PC-3 (cell line): ENCODE data around the gene TRH. TPM values are rescaled to one million over a fixed set of nuclear protein-coding genes. Genes with fewer than 3 reads are reported as not detected.
A peak's percentile ranks its signal among the peaks of the same experiment; 100 is the strongest.
"Not testable (repeated sequence)": the region's sequence is repeated elsewhere in the genome, so short reads cannot be mapped to it uniquely, and the experiment has no call there.

Experiments
- ATAC-seq: fragments of 200-7000 bp; cut with Tn5 transposase; 2 replicates; pipeline ENCODE4 v1.9.1; 2020; ENCODE audit warnings: mild to moderate bottlenecking, moderate library complexity
- BruUV-seq: library from RNA; stranded (reverse); fragments of 400-500 nt; replicated peaks from 2 replicates; lab custom pipeline; 2021; lab: Mats Ljungman, UMichigan
- CTCF ChIA-PET: fragments of 300-600 bp; sonication (Branson Sonifier 250); formaldehyde crosslinking; loops from one replicate; lab custom pipeline; 2022; ENCODE audit warnings: antibody characterized with exemption; lab: Charles Lee
- POLR2A ChIA-PET: fragments of 300-600 bp; sonication (Branson Sonifier 250); formaldehyde crosslinking; loops from one replicate; lab custom pipeline; 2022; ENCODE audit warnings: antibody characterized with exemption; ENCODE audit not compliant: unreplicated experiment; lab: Charles Lee
- DNase-seq: peaks from one replicate; pipeline ENCODE4 v3.0.0-alpha.2; 2015
- H2AFZ ChIP-seq: fragments of 300-600 bp; sonication (generic); 2 replicates; pipeline ENCODE4 v1.6.0; 2016; ENCODE audit warnings: antibody characterized with exemption, low read length
- H3F3A ChIP-seq: fragments of 300-600 bp; sonication (generic); one replicate; pipeline ENCODE4 v1.6.0; 2017; ENCODE audit warnings: antibody characterized with exemption, low read length, control low read depth, mild to moderate bottlenecking; ENCODE audit not compliant: unreplicated experiment
- H3K27ac ChIP-seq: fragments of 300-600 bp; sonication (generic); 2 replicates; pipeline ENCODE4 v1.5.1; 2016; ENCODE audit warnings: mild to moderate bottlenecking, low read length
- H3K27me3 ChIP-seq: fragments of 300-600 bp; sonication (generic); 2 replicates; pipeline ENCODE4 v1.6.1; 2016; ENCODE audit warnings: low read length, mixed read lengths
- H3K36me3 ChIP-seq: fragments of 300-600 bp; sonication (generic); 2 replicates; pipeline ENCODE4 v1.6.1; 2016; ENCODE audit warnings: low read depth, mixed run types, low read length, mixed read lengths
- H3K4me1 ChIP-seq: fragments of 300-600 bp; sonication (generic); 2 replicates; pipeline ENCODE4 v1.5.1; 2016; ENCODE audit warnings: low read length; ENCODE audit not compliant: insufficient read depth
- H3K4me2 ChIP-seq: fragments of 300-600 bp; sonication (generic); 2 replicates; pipeline ENCODE4 v1.6.0; 2016; ENCODE audit warnings: low read length
- H3K4me3 ChIP-seq: fragments of 300-600 bp; sonication (generic); 2 replicates; pipeline ENCODE4 v1.5.1; 2016; ENCODE audit warnings: mild to moderate bottlenecking, low read length, mixed read lengths
- H3K79me2 ChIP-seq: fragments of 300-600 bp; sonication (generic); 2 replicates; pipeline ENCODE4 v1.6.1; 2017; ENCODE audit warnings: low read length, mixed read lengths
- H3K9ac ChIP-seq: fragments of 300-600 bp; sonication (generic); 2 replicates; pipeline ENCODE4 v1.6.0; 2016; ENCODE audit warnings: mild to moderate bottlenecking, low read length
- H3K9me2 ChIP-seq: fragments of 300-600 bp; sonication (generic); replicated peaks from 2 replicates; pipeline ENCODE4 v1.6.1; 2016; ENCODE audit warnings: mixed run types, low read length, mixed read lengths
- H3K9me3 ChIP-seq: fragments of 300-600 bp; sonication (generic); 2 replicates; pipeline ENCODE4 v1.6.1; 2016; ENCODE audit warnings: low read length, mixed read lengths
- H4K20me1 ChIP-seq: fragments of 300-600 bp; sonication (generic); 2 replicates; pipeline ENCODE4 v1.6.1; 2016; ENCODE audit warnings: low read length, mixed read lengths
- CTCF ChIP-seq: fragments of 300-600 bp; sonication (generic); conservative IDR thresholded peaks from 2 replicates; pipeline ENCODE4 v1.5.1; 2017; ENCODE audit warnings: antibody characterized with exemption, low read depth, mild to moderate bottlenecking, low read length
- EZH2 ChIP-seq: fragments of 300-600 bp; sonication (generic); IDR thresholded peaks from one replicate; pipeline ENCODE4 v1.6.1; 2017; ENCODE audit warnings: antibody characterized with exemption, mild to moderate bottlenecking, low read length; ENCODE audit not compliant: unreplicated experiment
- EZH2phosphoT487 ChIP-seq: fragments of 300-600 bp; sonication (generic); IDR thresholded peaks from 2 replicates; pipeline ENCODE4 v1.6.1; 2018; ENCODE audit warnings: mild to moderate bottlenecking, antibody characterized with exemption, low read length, borderline replicate concordance
- intact Hi-C: fragments of 100-400 bp; cut with micrococcal nuclease; formaldehyde crosslinking; loops from 2 replicates; pipeline ENCODE4 v1.9.0; 2023
- total RNA-seq: library from RNA; depleted of rRNA; stranded (reverse); fragments of >200 nt; gene quantifications from 2 replicates; pipeline ENCODE4 v1.2.3, GENCODE V29; 2014

TRH gene
- total RNA-seq, 1 experiment from 2014 or later: not detected

GRCh38 chr3:130002666-130003598 lies 28.4 kb downstream of the TRH start:
- ATAC-seq: peak; percentile 84
- H3K27me3 ChIP-seq, H3K79me2 ChIP-seq, H3K9me3 ChIP-seq, H3K9me2 ChIP-seq, H3K4me1 ChIP-seq, H4K20me1 ChIP-seq, BruUV-seq, H3F3A ChIP-seq, CTCF ChIA-PET, H3K36me3 ChIP-seq, H3K27ac ChIP-seq, POLR2A ChIA-PET, H3K9ac ChIP-seq: not testable (repeated sequence)
- Histone ChIP-seq H3K4me3 (peak overlapping the region; percentile 46), H2AFZ (0 out of 2 replicates have a peak overlapping the region, but pooled peaks have one; percentile 59), H3K4me2 (peak overlapping the region; percentile 65)
- intact Hi-C loops: loop anchor here (5.0 to 10.0 kb wide), 2 partner anchors 61 to 378 kb away; no protein-coding TSS in a partner anchor
- peak; percentile 51 for DNase-seq

- Histone ChIP-seq H3F3A (no peaks in the 10 kb centered on the region), H3K4me2 (no peak overlapping the region), H3K9me2 (no peaks in the 10 kb centered on the region), H3K4me3 (no peak overlapping the region), H3K4me1 (no peaks in the 10 kb centered on the region), H4K20me1 (no peaks in the 10 kb centered on the region), H3K36me3 (no peaks in the 10 kb centered on the region), H3K9ac (no peak overlapping the region), H3K9me3 (no peaks in the 10 kb centered on the region), H3K27me3 (no peaks in the 10 kb centered on the region), H2AFZ (no peak overlapping the region), H3K27ac (no peak overlapping the region), H3K79me2 (no peaks in the 10 kb centered on the region)
- TF ChIP-seq EZH2 (no peak), EZH2phosphoT487 (no peak), CTCF (no peak)
- intact Hi-C loops: no loop called here
- no TSS peak for BruUV-seq
- ATAC-seq (no peak), DNase-seq (no peak)
- ChIA-PET CTCF (no interaction called here), POLR2A (no interaction called here)
These were observed 36.0 kb downstream of the TRH start for GRCh38 chr3:130010556-130010955.

- CTCF ChIA-PET, H2AFZ ChIP-seq, H3F3A ChIP-seq, H3K27me3 ChIP-seq, POLR2A ChIA-PET, H3K9me3 ChIP-seq, H3K4me3 ChIP-seq, BruUV-seq, DNase-seq, ATAC-seq, H3K4me1 ChIP-seq, H3K79me2 ChIP-seq, H3K9me2 ChIP-seq, H3K36me3 ChIP-seq, intact Hi-C loops, H3K4me2 ChIP-seq, H3K27ac ChIP-seq, H4K20me1 ChIP-seq, H3K9ac ChIP-seq: not testable (repeated sequence)
These were observed 37.6 kb downstream of the TRH start for GRCh38 chr3:130012108-130012507.

- POLR2A ChIA-PET, H3F3A ChIP-seq, DNase-seq, H3K4me2 ChIP-seq, H2AFZ ChIP-seq, H3K9ac ChIP-seq, H3K27me3 ChIP-seq, H3K4me1 ChIP-seq, ATAC-seq, H3K9me3 ChIP-seq, H3K79me2 ChIP-seq, intact Hi-C loops, BruUV-seq, H3K27ac ChIP-seq, H3K36me3 ChIP-seq, H3K9me2 ChIP-seq, H3K4me3 ChIP-seq, H4K20me1 ChIP-seq: not testable (repeated sequence)
- CTCF ChIA-PET: interaction anchor here (0.7 kb wide), 1 partner anchor 50 kb away, joined by 8 read pairs; no protein-coding TSS in a partner anchor
These were observed 38.7 kb downstream of the TRH start for GRCh38 chr3:130013246-130013645.
